ENCODE data around the gene IL31. TPM values are rescaled to one million over a fixed set of nuclear protein-coding genes. Genes with fewer than 3 reads are reported as not detected.

Gene IL31
- not detected for polyA plus RNA-seq (2013, experiment 1 of 2)
- polyA plus RNA-seq (2013, experiment 2 of 2), result not detected

- Histone ChIP-seq H3K4me3 (ENCODE audit: extremely low read depth, insufficient read depth, low read length, poor library complexity, severe bottlenecking) (no peak within 1 kb of the TSS), H3K27ac (ENCODE audit: low read depth, low read length, severe bottlenecking) (no peak within 1 kb of the TSS), H3K9me3 (ENCODE audit: control insufficient read depth, low read length) (no peaks in the 10 kb centered on the region), H3K36me3 (ENCODE audit: control insufficient read depth, insufficient read depth, low read length) (no peaks in the 10 kb centered on the region), H3K4me1 (ENCODE audit: control insufficient read depth, insufficient read depth, low read length, poor library complexity, severe bottlenecking) (no peaks in the 10 kb centered on the region)
- 95% methylated on average over 13 to 14 of the region's 17 CpGs for WGBS, 2 experiments (ENCODE audit: insufficient coverage in 2 of 2)
These were observed at the start of gene IL31 for GRCh38 chr12:122174155-122174845. Gene IL31, minus strand, starts transcription at chr12:122174221. Its CDS starts 49 bp downstream, at chr12:122174172.

- peaks cover 89% of the 10 kb centered on the region for H3K36me3 ChIP-seq (ENCODE audit: control insufficient read depth, insufficient read depth, low read length)
- H3K9me3 ChIP-seq (ENCODE audit: control insufficient read depth, low read length), result no peaks in the 10 kb centered on the region
- no peak overlapping the region for H3K4me3 ChIP-seq (ENCODE audit: extremely low read depth, insufficient read depth, low read length, poor library complexity, severe bottlenecking)
- no CpG with 5 or more reads among the region's 1 CpG for WGBS, 2 experiments (ENCODE audit: insufficient coverage in 2 of 2)
- H3K27ac ChIP-seq (ENCODE audit: low read depth, low read length, severe bottlenecking), result no peak overlapping the region
- H3K4me1 ChIP-seq (ENCODE audit: control insufficient read depth, insufficient read depth, low read length, poor library complexity, severe bottlenecking), result no peaks in the 10 kb centered on the region
These were observed 42.4 kb upstream of the IL31 start for GRCh38 chr12:122216445-122216844.

- peaks cover 89% of the 10 kb centered on the region for H3K36me3 ChIP-seq (ENCODE audit: control insufficient read depth, insufficient read depth, low read length)
- WGBS, 2 experiments (ENCODE audit: insufficient coverage in 2 of 2), result 92 to 100% methylated on average over 3 of the region's 5 CpGs
- no peak overlapping the region for H3K4me3 ChIP-seq (ENCODE audit: extremely low read depth, insufficient read depth, low read length, poor library complexity, severe bottlenecking)
- no peaks in the 10 kb centered on the region for H3K4me1 ChIP-seq (ENCODE audit: control insufficient read depth, insufficient read depth, low read length, poor library complexity, severe bottlenecking)
- no peaks in the 10 kb centered on the region for H3K9me3 ChIP-seq (ENCODE audit: control insufficient read depth, low read length)
- no peak overlapping the region for H3K27ac ChIP-seq (ENCODE audit: low read depth, low read length, severe bottlenecking)
These were observed 41.8 kb upstream of the IL31 start for GRCh38 chr12:122215771-122216170.

- Histone ChIP-seq H3K27ac (ENCODE audit: low read depth, low read length, severe bottlenecking) (no peak overlapping the region), H3K9me3 (ENCODE audit: control insufficient read depth, low read length) (no peaks in the 10 kb centered on the region), H3K36me3 (ENCODE audit: control insufficient read depth, insufficient read depth, low read length) (peaks cover 64% of the 10 kb centered on the region), H3K4me1 (ENCODE audit: control insufficient read depth, insufficient read depth, low read length, poor library complexity, severe bottlenecking) (no peaks in the 10 kb centered on the region), H3K4me3 (ENCODE audit: extremely low read depth, insufficient read depth, low read length, poor library complexity, severe bottlenecking) (no peak overlapping the region)
- 94 to 96% methylated on average over 18 of the region's 18 CpGs for WGBS, 2 experiments (ENCODE audit: insufficient coverage in 2 of 2)
These were observed 34.2 kb upstream of the IL31 start for GRCh38 chr12:122208073-122208820.

- Histone ChIP-seq H3K4me3 (ENCODE audit: extremely low read depth, insufficient read depth, low read length, poor library complexity, severe bottlenecking) (no peak overlapping the region), H3K36me3 (ENCODE audit: control insufficient read depth, insufficient read depth, low read length) (peaks cover 56% of the 10 kb centered on the region), H3K27ac (ENCODE audit: low read depth, low read length, severe bottlenecking) (no peak overlapping the region), H3K4me1 (ENCODE audit: control insufficient read depth, insufficient read depth, low read length, poor library complexity, severe bottlenecking) (no peaks in the 10 kb centered on the region), H3K9me3 (ENCODE audit: control insufficient read depth, low read length) (no peaks in the 10 kb centered on the region)
- 96% methylated on average over 6 to 7 of the region's 8 CpGs for WGBS, 2 experiments (ENCODE audit: insufficient coverage in 2 of 2)
These were observed 33.4 kb upstream of the IL31 start for GRCh38 chr12:122207391-122207790.

GRCh38 chr12:122206976-122207375 is 33.0 kb upstream of the IL31 start:
- 96 to 100% methylated on average over 4 to 6 of the region's 8 CpGs for WGBS, 2 experiments (ENCODE audit: insufficient coverage in 2 of 2)
- H3K9me3 ChIP-seq (ENCODE audit: control insufficient read depth, low read length), result no peaks in the 10 kb centered on the region
- H3K4me3 ChIP-seq (ENCODE audit: extremely low read depth, insufficient read depth, low read length, poor library complexity, severe bottlenecking), result no peak overlapping the region
- peaks cover 52% of the 10 kb centered on the region for H3K36me3 ChIP-seq (ENCODE audit: control insufficient read depth, insufficient read depth, low read length)
- H3K4me1 ChIP-seq (ENCODE audit: control insufficient read depth, insufficient read depth, low read length, poor library complexity, severe bottlenecking), result no peaks in the 10 kb centered on the region
- no peak overlapping the region for H3K27ac ChIP-seq (ENCODE audit: low read depth, low read length, severe bottlenecking)

- H3K4me1 ChIP-seq (ENCODE audit: control insufficient read depth, insufficient read depth, low read length, poor library complexity, severe bottlenecking), result no peaks in the 10 kb centered on the region
- WGBS, 2 experiments (ENCODE audit: insufficient coverage in 2 of 2), result 89 to 92% methylated on average over 21 to 27 of the region's 27 CpGs
- H3K36me3 ChIP-seq (ENCODE audit: control insufficient read depth, insufficient read depth, low read length), result peaks cover 45% of the 10 kb centered on the region
- no peaks in the 10 kb centered on the region for H3K9me3 ChIP-seq (ENCODE audit: control insufficient read depth, low read length)
- H3K27ac ChIP-seq (ENCODE audit: low read depth, low read length, severe bottlenecking), result no peak overlapping the region
- no peak overlapping the region for H3K4me3 ChIP-seq (ENCODE audit: extremely low read depth, insufficient read depth, low read length, poor library complexity, severe bottlenecking)
These were observed 32.3 kb upstream of the IL31 start for GRCh38 chr12:122206111-122206881.

GRCh38 chr12:122205053-122205925 is 31.3 kb upstream of the IL31 start:
- H3K4me1 ChIP-seq (ENCODE audit: control insufficient read depth, insufficient read depth, low read length, poor library complexity, severe bottlenecking), result no peaks in the 10 kb centered on the region
- 64 to 67% methylated on average over 14 to 20 of the region's 23 CpGs for WGBS, 2 experiments (ENCODE audit: insufficient coverage in 2 of 2)
- no peak overlapping the region for H3K4me3 ChIP-seq (ENCODE audit: extremely low read depth, insufficient read depth, low read length, poor library complexity, severe bottlenecking)
- no peak overlapping the region for H3K27ac ChIP-seq (ENCODE audit: low read depth, low read length, severe bottlenecking)
- H3K9me3 ChIP-seq (ENCODE audit: control insufficient read depth, low read length), result no peaks in the 10 kb centered on the region
- peaks cover 35% of the 10 kb centered on the region for H3K36me3 ChIP-seq (ENCODE audit: control insufficient read depth, insufficient read depth, low read length)

GRCh38 chr12:122204167-122205052 is 30.4 kb upstream of the IL31 start:
- H3K36me3 ChIP-seq (ENCODE audit: control insufficient read depth, insufficient read depth, low read length), result peaks cover 26% of the 10 kb centered on the region
- H3K4me3 ChIP-seq (ENCODE audit: extremely low read depth, insufficient read depth, low read length, poor library complexity, severe bottlenecking), result peak overlapping the region; percentile 43
- H3K27ac ChIP-seq (ENCODE audit: low read depth, low read length, severe bottlenecking), result no peak overlapping the region
- H3K4me1 ChIP-seq (ENCODE audit: control insufficient read depth, insufficient read depth, low read length, poor library complexity, severe bottlenecking), result no peaks in the 10 kb centered on the region
- WGBS, 2 experiments (ENCODE audit: insufficient coverage in 2 of 2), result 10 to 12% methylated on average over 59 to 67 of the region's 71 CpGs
- H3K9me3 ChIP-seq (ENCODE audit: control insufficient read depth, low read length), result no peaks in the 10 kb centered on the region

All from mesodermal cell (in vitro differentiated cells).